BE2C (cell line): Measurements from ENCODE around the gene SEMA3A.
A peak's percentile ranks its signal among the peaks of the same experiment; 100 is the strongest.

Experiments used
- DNase-seq: peaks from one replicate; pipeline ENCODE4 v3.0.0-alpha.2; 2020
- H3K27me3 ChIP-seq: fragments of 250-450 bp; sonication (Bioruptor Pico); 2 replicates; pipeline ENCODE4 v1.5.1; 2020; ENCODE audit warnings: mild to moderate bottlenecking
- H3K36me3 ChIP-seq: fragments of 250-450 bp; sonication (Bioruptor Pico); 2 replicates; pipeline ENCODE4 v1.5.1; 2020; ENCODE audit warnings: mild to moderate bottlenecking
- H3K4me1 ChIP-seq: fragments of 250-450 bp; sonication (Bioruptor Pico); 2 replicates; pipeline ENCODE4 v1.5.1; 2020
- H3K4me3 ChIP-seq: 2 replicates; pipeline ENCODE4 v1.5.1; 2011; ENCODE audit warnings: low read depth, low read length
- H3K9me3 ChIP-seq: fragments of 250-450 bp; sonication (Bioruptor Pico); 2 replicates; pipeline ENCODE4 v1.5.1; 2020
- CTCF ChIP-seq: IDR thresholded peaks from 2 replicates; pipeline ENCODE4 v1.5.1; 2012; ENCODE audit warnings: mild to moderate bottlenecking, low read depth, low read length

Gene SEMA3A

GRCh38 chr7:84049071-84049836, 145.3 kb downstream of the SEMA3A start:
- Histone ChIP-seq H3K36me3 (no peaks in the 10 kb centered on the region), H3K4me3 (no peak overlapping the region), H3K27me3 (no peaks in the 10 kb centered on the region), H3K4me1 (peaks cover 4% of the 10 kb centered on the region; the same call in 1 of the 2 replicates), H3K9me3 (no peaks in the 10 kb centered on the region; the same call in 1 of the 2 replicates)
- DNase-seq: no peak
- no peak for TF ChIP-seq CTCF

GRCh38 chr7:84047085-84047484, 147.5 kb downstream of the SEMA3A start:
- Histone ChIP-seq H3K27me3 (no peaks in the 10 kb centered on the region), H3K9me3 (no peaks in the 10 kb centered on the region; the same call in 1 of the 2 replicates), H3K36me3 (no peaks in the 10 kb centered on the region), H3K4me1 (peaks cover 4% of the 10 kb centered on the region), H3K4me3 (no peak overlapping the region)
- DNase-seq: no peak
- TF ChIP-seq CTCF: no peak

- peaks cover 13% of the 10 kb centered on the region for H3K4me1 ChIP-seq
Observed at GRCh38 chr7:84044834-84045233, 149.8 kb downstream of the SEMA3A start.

GRCh38 chr7:84043661-84044191, 150.9 kb downstream of the SEMA3A start:
- no peak for DNase-seq
- H3K36me3 ChIP-seq: no peaks in the 10 kb centered on the region
- no peak for TF ChIP-seq CTCF
- H3K9me3 ChIP-seq: no peaks in the 10 kb centered on the region; the same call in 1 of the 2 replicates
- H3K4me1 ChIP-seq: peaks cover 14% of the 10 kb centered on the region
- H3K4me3 ChIP-seq: no peak overlapping the region
- H3K27me3 ChIP-seq: no peaks in the 10 kb centered on the region

More at GRCh38 chr7:84044834-84045233, 149.8 kb downstream of the SEMA3A start:
- TF ChIP-seq CTCF: no peak
- DNase-seq: no peak
- no peaks in the 10 kb centered on the region; the same call in 1 of the 2 replicates for H3K9me3 ChIP-seq
- H3K27me3 ChIP-seq: no peaks in the 10 kb centered on the region
- no peaks in the 10 kb centered on the region for H3K36me3 ChIP-seq
- H3K4me3 ChIP-seq: no peak overlapping the region

GRCh38 chr7:84042110-84042539, 152.5 kb downstream of the SEMA3A start:
- Histone ChIP-seq H3K4me3 (no peak overlapping the region), H3K4me1 (peaks cover 25% of the 10 kb centered on the region), H3K27me3 (no peaks in the 10 kb centered on the region), H3K9me3 (no peaks in the 10 kb centered on the region; the same call in 1 of the 2 replicates), H3K36me3 (no peaks in the 10 kb centered on the region)
- peak; percentile 26 for DNase-seq
- TF ChIP-seq CTCF: no peak

GRCh38 chr7:84041649-84042048, 152.9 kb downstream of the SEMA3A start:
- no peaks in the 10 kb centered on the region for H3K27me3 ChIP-seq
- no peaks in the 10 kb centered on the region for H3K36me3 ChIP-seq
- H3K9me3 ChIP-seq: no peaks in the 10 kb centered on the region; the same call in 1 of the 2 replicates
- H3K4me1 ChIP-seq: peaks cover 25% of the 10 kb centered on the region
- DNase-seq: no peak
- no peak overlapping the region for H3K4me3 ChIP-seq
- TF ChIP-seq CTCF: no peak
